ENCODE results near the gene UNC119B. TPM values are rescaled to one million over a fixed set of nuclear protein-coding genes. Genes with fewer than 3 reads are reported as not detected.

Gene UNC119B
- total RNA-seq (2022; extraction: Qiagen RNA extraction) = 23.4 to 28.2 TPM (median 26.7 TPM) in 5 replicates

GRCh38 chr12:120710031-120710804, at the start of gene UNC119B:
UNC119B (plus strand) TSS chr12:120710458; CDS start chr12:120710475, 17 bp downstream.

GRCh38 chr12:120686690-120687577, 23.3 kb upstream of the UNC119B start, which contains the start of gene MLEC:
MLEC (plus strand) TSS chr12:120687149; CDS start chr12:120687297, 148 bp downstream.

GRCh38 chr12:120725659-120726509, 15.6 kb downstream of the UNC119B start, which contains the start of gene ACADS:
ACADS (plus strand) TSS chr12:120725826; CDS start chr12:120725886, 60 bp downstream.

Other genes starting within 250 kb of the UNC119B start
- 185 to 229 TPM (median 212 TPM) in 5 replicates for gene SRSF9, start 240.7 kb upstream of the UNC119B start, total RNA-seq (2022; extraction: Qiagen RNA extraction)
- gene DYNLL1, start 214.3 kb upstream of the UNC119B start, total RNA-seq (2022; extraction: Qiagen RNA extraction) = 544 to 693 TPM (median 587 TPM) in 5 replicates
- gene COQ5, start 181.3 kb upstream of the UNC119B start, total RNA-seq (2022; extraction: Qiagen RNA extraction) = 26.9 to 30.4 TPM (median 28.1 TPM) in 5 replicates
- gene RNF10, start 176.1 kb upstream of the UNC119B start, total RNA-seq (2022; extraction: Qiagen RNA extraction) = 93.9 to 107 TPM (median 98.6 TPM) in 5 replicates
- gene POP5, start 129.1 kb upstream of the UNC119B start, total RNA-seq (2022; extraction: Qiagen RNA extraction) = 50.2 to 56.1 TPM (median 51.5 TPM) in 5 replicates
- 0.14 to 0.33 TPM (median 0.22 TPM) in 5 replicates for gene CABP1, start 69.8 kb upstream of the UNC119B start, total RNA-seq (2022; extraction: Qiagen RNA extraction)
- gene MLEC, start 23.3 kb upstream of the UNC119B start, total RNA-seq (2022; extraction: Qiagen RNA extraction) = 80.3 to 96.0 TPM (median 82.9 TPM) in 5 replicates
- gene ACADS, start 15.4 kb downstream of the UNC119B start, total RNA-seq (2022; extraction: Qiagen RNA extraction) = 8.5 to 13.0 TPM (median 11.0 TPM) in 5 replicates
- 42.3 to 60.8 TPM (median 47.4 TPM) in 5 replicates for gene SPPL3, start 193.9 kb downstream of the UNC119B start, total RNA-seq (2022; extraction: Qiagen RNA extraction)

Data from A549 treated with Mapracorat at 1 μM for 4 hours (cell line).